ENCODE results near the gene TUBAL3. TPM values are rescaled to one million over a fixed set of nuclear protein-coding genes. Genes with fewer than 3 reads are reported as not detected.
A peak's percentile ranks its signal among the peaks of the same experiment; 100 is the strongest.

TUBAL3 gene
- total and polyA plus RNA-seq, 2 of the 4 experiments (the other 2 are of a cell fraction): not detected

DNA sequence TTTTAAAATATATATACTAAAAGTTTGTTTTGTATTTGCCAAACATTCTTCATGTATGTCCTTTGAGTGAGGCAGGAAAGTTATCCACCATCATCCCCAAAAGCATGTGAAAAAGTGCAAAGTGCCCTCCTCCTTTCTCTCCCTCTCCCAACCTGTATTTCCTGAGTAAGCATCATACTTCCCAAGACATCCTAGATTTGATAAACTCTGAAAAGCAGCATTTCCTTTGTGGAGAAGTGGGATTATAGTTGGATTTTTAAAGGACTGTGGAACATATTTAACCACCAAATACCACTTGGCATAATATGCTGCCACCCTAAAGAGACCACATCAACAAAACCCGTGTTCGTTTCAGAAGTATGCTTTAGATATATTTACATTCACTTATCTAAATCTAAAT lies 44.6 kb upstream of the TUBAL3 start:
- peaks cover 5% of the 10 kb centered on the region; the same call in 1 of the 2 replicates for H3K4me1 ChIP-seq (ENCODE audit: control insufficient read depth, insufficient read depth, low read length)
- H3K4me3 ChIP-seq (ENCODE audit: insufficient read depth, low read depth, low read length): peak overlapping the region; percentile 13; the same call in 1 of the 2 replicates
- intact Hi-C loops (cut with micrococcal nuclease): loop anchor here (5.0 kb wide), 1 partner anchor 238 kb away; no protein-coding TSS in a partner anchor
- H4K20me1 ChIP-seq (ENCODE audit: insufficient read depth, low read length): no peaks in the 10 kb centered on the region
- WGBS, 2 experiments (ENCODE audit: extremely low coverage in 2 of 2, insufficient read length in 1 of 2): no CpG with 5 or more reads among the region's 2 CpGs
- ChIA-PET POLR2A (ENCODE audit: unreplicated experiment) (interaction anchor here (0.6 kb wide), 1 partner anchor 81 kb away, joined by 6 read pairs; no protein-coding TSS in a partner anchor), CTCF (no interaction called here)
- H3K14ac ChIP-seq (replicated peaks; ENCODE audit: low read depth, low read length): peak overlapping the region; percentile 71
- H3K27ac ChIP-seq (ENCODE audit: insufficient read depth, low read length): peak overlapping the region; percentile 39; the same call in 1 of the 2 replicates
- peak overlapping the region; percentile 9 for H2BK120ac ChIP-seq (ENCODE audit: low read depth, low read length)
- H2BK5ac ChIP-seq (ENCODE audit: low read depth, low read length, poor library complexity, severe bottlenecking): peak overlapping the region; percentile 79
- in situ Hi-C loops (cut with MboI; ENCODE audit: low sequenced_read_pairs): no loop called here
- peaks cover 11% of the 10 kb centered on the region for H3K36me3 ChIP-seq (ENCODE audit: control insufficient read depth, insufficient read depth, low read length)
- peak overlapping the region; percentile 57; the same call in 1 of the 2 replicates for H4K5ac ChIP-seq (ENCODE audit: low read depth, low read length)
- peak overlapping the region; percentile 8; the same call in 1 of the 2 replicates for H3K9ac ChIP-seq (ENCODE audit: low read depth, low read length)
- peak overlapping the region; percentile 22 for H3K4ac ChIP-seq (ENCODE audit: low read depth, low read length)
- peak overlapping the region in 1 of 2 experiments; percentile 24; a peak in 2 of 4 replicates for H4K8ac ChIP-seq (ENCODE audit: low read depth in 2 of 2, low read length in 2 of 2)
- H2AFZ ChIP-seq (replicated peaks; ENCODE audit: low read length, poor library complexity): no peak overlapping the region
- H2AK5ac ChIP-seq (ENCODE audit: low read depth, low read length): no peak overlapping the region; the same call in 1 of the 2 replicates
- H2BK15ac ChIP-seq (ENCODE audit: low read depth, low read length): no peak overlapping the region
- dilution Hi-C loops (cut with HindIII; ENCODE audit: low sequenced_read_pairs, unreplicated experiment): no loop called here
- H2AK9ac ChIP-seq (replicated peaks; ENCODE audit: low read depth, low read length, poor library complexity): no peak overlapping the region
- peaks cover 7 to 42% of the 10 kb centered on the region in 2 experiments for H3K79me1 ChIP-seq (ENCODE audit: low read depth in 1 of 2, low read length in 2 of 2)
- H3K4me2 ChIP-seq (ENCODE audit: low read depth, low read length): peak overlapping the region; percentile 84
- peak overlapping the region; percentile 33 for H3K18ac ChIP-seq (ENCODE audit: low read depth, low read length)
- peak overlapping the region; percentile 57; the same call in 1 of the 2 replicates for H2BK20ac ChIP-seq (ENCODE audit: low read depth, low read length)
- no TSS peak for BruUV-seq (replicated peaks)
- H3K27me3 ChIP-seq (ENCODE audit: control insufficient read depth, insufficient read depth, low read length): no peaks in the 10 kb centered on the region
- DNase-seq: no peak
- H3K9me1 ChIP-seq (ENCODE audit: insufficient read depth, low read length): no peaks in the 10 kb centered on the region
- no peak for ATAC-seq (ENCODE audit: low read depth)
- TF ChIP-seq, protein P1, sequence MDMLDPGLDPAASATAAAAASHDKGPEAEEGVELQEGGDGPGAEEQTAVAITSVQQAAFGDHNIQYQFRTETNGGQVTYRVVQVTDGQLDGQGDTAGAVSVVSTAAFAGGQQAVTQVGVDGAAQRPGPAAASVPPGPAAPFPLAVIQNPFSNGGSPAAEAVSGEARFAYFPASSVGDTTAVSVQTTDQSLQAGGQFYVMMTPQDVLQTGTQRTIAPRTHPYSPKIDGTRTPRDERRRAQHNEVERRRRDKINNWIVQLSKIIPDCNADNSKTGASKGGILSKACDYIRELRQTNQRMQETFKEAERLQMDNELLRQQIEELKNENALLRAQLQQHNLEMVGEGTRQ (IDR thresholded peaks at IDR 0.05; ENCODE audit: low read depth, low read length): no peak
- TF ChIP-seq CHD1 (IDR thresholded peaks at IDR 0.05; ENCODE audit: low read depth, low read length): no peak
- no peak for TF ChIP-seq RCOR1 (IDR thresholded peaks at IDR 0.05; ENCODE audit: insufficient replicate concordance, low read length)
- TF ChIP-seq SMC3 (IDR thresholded peaks at IDR 0.05; ENCODE audit: low read depth, low read length): no peak
- no peak for TF ChIP-seq MAZ (IDR thresholded peaks at IDR 0.05; ENCODE audit: borderline replicate concordance, low read depth, low read length)
- TF ChIP-seq, protein P2, sequence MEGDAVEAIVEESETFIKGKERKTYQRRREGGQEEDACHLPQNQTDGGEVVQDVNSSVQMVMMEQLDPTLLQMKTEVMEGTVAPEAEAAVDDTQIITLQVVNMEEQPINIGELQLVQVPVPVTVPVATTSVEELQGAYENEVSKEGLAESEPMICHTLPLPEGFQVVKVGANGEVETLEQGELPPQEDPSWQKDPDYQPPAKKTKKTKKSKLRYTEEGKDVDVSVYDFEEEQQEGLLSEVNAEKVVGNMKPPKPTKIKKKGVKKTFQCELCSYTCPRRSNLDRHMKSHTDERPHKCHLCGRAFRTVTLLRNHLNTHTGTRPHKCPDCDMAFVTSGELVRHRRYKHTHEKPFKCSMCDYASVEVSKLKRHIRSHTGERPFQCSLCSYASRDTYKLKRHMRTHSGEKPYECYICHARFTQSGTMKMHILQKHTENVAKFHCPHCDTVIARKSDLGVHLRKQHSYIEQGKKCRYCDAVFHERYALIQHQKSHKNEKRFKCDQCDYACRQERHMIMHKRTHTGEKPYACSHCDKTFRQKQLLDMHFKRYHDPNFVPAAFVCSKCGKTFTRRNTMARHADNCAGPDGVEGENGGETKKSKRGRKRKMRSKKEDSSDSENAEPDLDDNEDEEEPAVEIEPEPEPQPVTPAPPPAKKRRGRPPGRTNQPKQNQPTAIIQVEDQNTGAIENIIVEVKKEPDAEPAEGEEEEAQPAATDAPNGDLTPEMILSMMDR (conservative IDR thresholded peaks at IDR 0.05; ENCODE audit: low read depth, low read length): no peak
- no peak for TF ChIP-seq CEBPB (IDR thresholded peaks at IDR 0.05; ENCODE audit: low read depth, low read length)
- no peak for TF ChIP-seq MAFK (IDR thresholded peaks at IDR 0.05; ENCODE audit: low read depth, low read length)
- no peak for TF ChIP-seq BHLHE40 (IDR thresholded peaks at IDR 0.05; ENCODE audit: low read depth, low read length)
- TF ChIP-seq RFX5 (IDR thresholded peaks at IDR 0.05; ENCODE audit: low read depth, low read length): no peak
- no peak for TF ChIP-seq RAD21 (IDR thresholded peaks at IDR 0.05; ENCODE audit: low read length)
- TF ChIP-seq, protein P3, sequence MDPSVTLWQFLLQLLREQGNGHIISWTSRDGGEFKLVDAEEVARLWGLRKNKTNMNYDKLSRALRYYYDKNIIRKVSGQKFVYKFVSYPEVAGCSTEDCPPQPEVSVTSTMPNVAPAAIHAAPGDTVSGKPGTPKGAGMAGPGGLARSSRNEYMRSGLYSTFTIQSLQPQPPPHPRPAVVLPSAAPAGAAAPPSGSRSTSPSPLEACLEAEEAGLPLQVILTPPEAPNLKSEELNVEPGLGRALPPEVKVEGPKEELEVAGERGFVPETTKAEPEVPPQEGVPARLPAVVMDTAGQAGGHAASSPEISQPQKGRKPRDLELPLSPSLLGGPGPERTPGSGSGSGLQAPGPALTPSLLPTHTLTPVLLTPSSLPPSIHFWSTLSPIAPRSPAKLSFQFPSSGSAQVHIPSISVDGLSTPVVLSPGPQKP (IDR thresholded peaks at IDR 0.05; ENCODE audit: borderline replicate concordance, low read depth, low read length): no peak
- TF ChIP-seq POLR2A (IDR thresholded peaks at IDR 0.05; ENCODE audit: low read depth, low read length): no peak
- TF ChIP-seq MXI1 (IDR thresholded peaks at IDR 0.05; ENCODE audit: borderline replicate concordance, low read depth, low read length): no peak
- no peak for TF ChIP-seq NFE2L2 (IDR thresholded peaks at IDR 0.05; ENCODE audit: low read depth, low read length)
- no peak for TF ChIP-seq FOS (IDR thresholded peaks at IDR 0.05; ENCODE audit: low read depth, low read length)
- 0 out of 2 replicates have a peak overlapping the region, but pooled peaks have one; percentile 2 for H3K56ac ChIP-seq (ENCODE audit: extremely low read depth, insufficient read depth, low read length)
- H3K9me3 ChIP-seq (ENCODE audit: control insufficient read depth, insufficient read depth, low read length): no peaks in the 10 kb centered on the region
- H4K91ac ChIP-seq (ENCODE audit: insufficient read depth, low read depth, low read length): peak overlapping the region; percentile 34
- peak overlapping the region; percentile 62; the same call in 1 of the 2 replicates for H3K23ac ChIP-seq (ENCODE audit: low read depth, low read length)
